Natural killer cell (primary cell): ENCODE results near the gene PAN2. TPM values are rescaled to one million over a fixed set of nuclear protein-coding genes. Genes with fewer than 3 reads are reported as not detected.

Experiments used
- ATAC-seq, 3 donors: fragments of 150-1000 bp in 2 of 3; fragments of 200-7000 bp in 1 of 3; cut with Tn5 transposase; 1 replicate in 1 of 3; 2 replicates in 2 of 3; pipeline ENCODE4 v1.10.0; 2021; ENCODE audit warnings: mild to moderate bottlenecking in 2 of 3, moderate library complexity in 2 of 3
- DNase-seq, 2 donors: peaks; one replicate each; pipeline versions ENCODE4 v3.0.0 to v3.0.0-alpha.2; 2013 to 2021; ENCODE audit warnings: mixed read lengths in 1 of 2
- H3K27ac ChIP-seq: one replicate; pipeline ENCODE4 v1.5.1; 2013; ENCODE audit warnings: mild to moderate bottlenecking, low read length
- H3K27me3 ChIP-seq: one replicate; pipeline ENCODE4 v1.6.1; 2013; ENCODE audit warnings: low read length; ENCODE audit not compliant: control insufficient read depth, insufficient read depth
- H3K36me3 ChIP-seq: one replicate; pipeline ENCODE4 v1.6.1; 2013; ENCODE audit warnings: low read length; ENCODE audit not compliant: control insufficient read depth, insufficient read depth
- H3K4me1 ChIP-seq: one replicate; pipeline ENCODE4 v1.6.1; 2013; ENCODE audit warnings: low read length; ENCODE audit not compliant: control insufficient read depth, insufficient read depth
- H3K4me3 ChIP-seq: one replicate; pipeline ENCODE4 v1.5.1; 2013; ENCODE audit warnings: low read length
- H3K9me3 ChIP-seq: one replicate; pipeline ENCODE4 v1.6.1; 2013; ENCODE audit warnings: low read length; ENCODE audit not compliant: control insufficient read depth, insufficient read depth
- H3K27ac Mint-ChIP-seq, 2 donors: one replicate each; pipeline ENCODE4 v1.8.0; 2022; ENCODE audit warnings: mild to moderate bottlenecking in 2 of 2, mixed read lengths in 2 of 2, moderate library complexity in 1 of 2
- H3K27me3 Mint-ChIP-seq, 2 donors: one replicate each; pipeline ENCODE4 v1.8.0; 2022; ENCODE audit warnings: low read depth in 2 of 2, mixed read lengths in 2 of 2
- H3K36me3 Mint-ChIP-seq: one replicate; pipeline ENCODE4 v1.8.0; 2022; ENCODE audit warnings: mixed read lengths
- H3K4me1 Mint-ChIP-seq, 2 donors: one replicate each; pipeline ENCODE4 v1.8.0; 2022; ENCODE audit warnings: mixed read lengths in 2 of 2
- H3K4me3 Mint-ChIP-seq: one replicate; pipeline ENCODE4 v1.8.0; 2022; ENCODE audit warnings: mild to moderate bottlenecking, moderate library complexity, mixed read lengths
- H3K9me3 Mint-ChIP-seq, 2 donors: one replicate each; pipeline ENCODE4 v1.8.0; 2022; ENCODE audit warnings: mixed read lengths in 2 of 2
- CTCF ChIP-seq: fragments of 200-600 bp; IDR thresholded peaks from one replicate; pipeline ENCODE4 v1.8.0; 2022; ENCODE audit warnings: antibody characterized with exemption
- WGBS: methylation state at CpG from one replicate; pipeline ENCODE4 v1.1.7; 2013; ENCODE audit warnings: missing lambda C conversion rate; ENCODE audit not compliant: insufficient coverage; 5-methylcytosine and 5-hydroxymethylcytosine counted together
- intact Hi-C: fragments of 100-400 bp; cut with micrococcal nuclease; formaldehyde crosslinking; loops from one replicate; pipeline ENCODE4 v1.14.2; 2022
- total RNA-seq, 4 donors: library from RNA; stranded (reverse); fragments of 120-200 nt in 1 of 4; gene quantifications; one replicate each; pipeline versions ENCODE4 v1.2.3 to v1.2.4, GENCODE V29; 2013 to 2022

The PAN2 gene
- total RNA-seq, 3 donors from 2014 or later (not counting 1 experiment from before 2014, with no cell fraction given) = 86.2 to 117 (median 95.7) TPM

- DNase-seq (no peak), ATAC-seq (no peak)
- intact Hi-C loops = no loop called here
- peaks cover 47% of the 10 kb centered on the region for H3K36me3 ChIP-seq
- H3K9me3 ChIP-seq = no peaks in the 10 kb centered on the region
- H3K4me1 ChIP-seq = peaks cover 5% of the 10 kb centered on the region
- H3K4me3 ChIP-seq = no peak overlapping the region
- H3K27ac ChIP-seq = no peak overlapping the region
- Mint-ChIP-seq H3K27ac (no peak overlapping the region), H3K36me3 (peaks cover 15% of the 10 kb centered on the region), H3K4me1 (no peaks in the 10 kb centered on the region), H3K9me3 (no peaks in the 10 kb centered on the region), H3K4me3 (no peak overlapping the region), H3K27me3 (no peaks in the 10 kb centered on the region)
- 98% methylated on average over 2 of the region's 2 CpGs for WGBS
- H3K27me3 ChIP-seq = no peaks in the 10 kb centered on the region
- no peak for TF ChIP-seq CTCF
Measured at GRCh38 chr12:56321027-56321426, 12.8 kb downstream of the PAN2 start.

- ATAC-seq = no peak
Measured at GRCh38 chr12:56317675-56318074, 16.1 kb downstream of the PAN2 start.

GRCh38 chr12:56315622-56316473 lies 18.0 kb downstream of the PAN2 start, which contains the start of gene CNPY2:
Gene CNPY2, minus strand, starts transcription at chr12:56315988. Its CDS starts 771 bp downstream, at chr12:56315217.
- ATAC-seq (peak; percentile 89 to 96 (median 89)), DNase-seq (peak; percentile 87 to 96)
- no peaks in the 10 kb centered on the region for H3K9me3 ChIP-seq
- WGBS = under 1% methylated on average over 62 of the region's 62 CpGs
- peaks cover 15% of the 10 kb centered on the region for H3K4me1 ChIP-seq
- peak within 1 kb of the TSS; percentile 96 for H3K4me3 ChIP-seq
- no peak for TF ChIP-seq CTCF
- intact Hi-C loops = loop anchor here (1.0 to 5.0 kb wide), 6 partner anchors 16 to 499 kb away; partner anchors contain the start of genes CS, ESYT1, ORMDL2 and SARNP
- peak within 1 kb of the TSS; percentile 98 for H3K4me3 Mint-ChIP-seq
- H3K9me3 Mint-ChIP-seq = no peaks in the 10 kb centered on the region
- no peaks in the 10 kb centered on the region for H3K27me3 Mint-ChIP-seq
- no peaks in the 10 kb centered on the region for H3K36me3 Mint-ChIP-seq
- H3K4me1 Mint-ChIP-seq = peaks cover 0 to 17% of the 10 kb centered on the region in 2 donors
- peak within 1 kb of the TSS; percentile 97 to 99 for H3K27ac Mint-ChIP-seq
- no peaks in the 10 kb centered on the region for H3K27me3 ChIP-seq
- H3K36me3 ChIP-seq = peaks cover 24% of the 10 kb centered on the region
- H3K27ac ChIP-seq = peak within 1 kb of the TSS; percentile 98

More at GRCh38 chr12:56317675-56318074, 16.1 kb downstream of the PAN2 start:
- 98% methylated on average over 2 of the region's 3 CpGs for WGBS
- H3K36me3 ChIP-seq = peaks cover 22% of the 10 kb centered on the region
- TF ChIP-seq CTCF = no peak
- no peak overlapping the region for H3K27ac ChIP-seq
- Mint-ChIP-seq H3K36me3 (no peaks in the 10 kb centered on the region), H3K27ac (no peak overlapping the region), H3K9me3 (no peaks in the 10 kb centered on the region), H3K27me3 (no peaks in the 10 kb centered on the region), H3K4me1 (peaks cover 0 to 17% of the 10 kb centered on the region in 2 donors), H3K4me3 (no peak overlapping the region)
- DNase-seq = no peak
- H3K27me3 ChIP-seq = no peaks in the 10 kb centered on the region
- H3K9me3 ChIP-seq = no peaks in the 10 kb centered on the region
- H3K4me3 ChIP-seq = no peak overlapping the region
- H3K4me1 ChIP-seq = peaks cover 15% of the 10 kb centered on the region
- intact Hi-C loops = loop anchor here (5.0 kb wide), 3 partner anchors 150 to 500 kb away; partner anchors contain the start of genes ESYT1, ORMDL2, SARNP and SPRYD4
